GM12892 (cell line): ENCODE data around the gene EMC7.

ENCODE experiments used
- POLR2A ChIP-seq: IDR thresholded peaks from 2 replicates; pipeline ENCODE4 v1.6.1; 2011; ENCODE audit warnings: low read depth, low read length, control low read depth
- POLR2AphosphoS5 ChIP-seq: IDR thresholded peaks from 2 replicates; pipeline ENCODE4 v1.6.1; 2011; ENCODE audit warnings: low read depth, low read length, control low read depth
- TAF1 ChIP-seq: IDR thresholded peaks from 2 replicates; pipeline ENCODE4 v1.6.1; 2011; ENCODE audit warnings: low read depth, mild to moderate bottlenecking, control low read depth, low read length, borderline replicate concordance

DNA sequence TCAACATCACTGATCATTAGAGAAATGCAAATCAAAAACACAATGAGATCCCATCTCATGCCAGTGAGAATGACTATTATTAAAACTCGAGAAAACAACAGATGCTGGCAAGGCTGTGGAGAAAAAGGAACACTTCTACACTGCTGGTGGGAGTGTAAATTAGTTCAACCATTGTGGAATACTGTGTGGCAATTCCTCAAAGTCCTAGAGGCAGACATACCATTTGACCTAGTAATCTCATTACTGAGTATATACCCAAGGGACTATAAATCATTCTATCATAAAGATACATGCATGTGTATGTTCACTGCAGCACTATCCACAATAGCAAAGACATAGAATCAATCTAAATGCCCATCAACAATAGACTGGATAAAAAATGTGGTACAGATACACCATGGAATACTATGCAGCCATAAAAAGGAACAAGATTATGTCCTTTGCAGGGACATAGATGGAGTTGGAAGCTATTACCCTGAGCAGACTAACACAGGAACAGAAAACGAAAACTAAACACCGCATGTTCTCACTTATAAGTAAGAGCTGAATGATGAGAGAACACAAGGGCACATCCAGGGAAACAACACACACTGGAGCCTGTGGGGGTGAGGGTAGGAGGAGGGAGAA, 47.5 kb downstream of the EMC7 start:
- TF ChIP-seq POLR2A, result no peak
- no peak for TF ChIP-seq POLR2AphosphoS5
- TF ChIP-seq TAF1, result no peak
